H1 (cell line): ENCODE data around the gene GNB3. TPM values are rescaled to one million over a fixed set of nuclear protein-coding genes. Genes with fewer than 3 reads are reported as not detected.
A peak's percentile ranks its signal among the peaks of the same experiment; 100 is the strongest.

Experiments used
- ASH2L ChIP-seq: fragments of 200-600, 300-600 bp; sonication (generic); IDR thresholded peaks from one replicate; pipeline ENCODE4 v1.7.1; 2017; ENCODE audit warnings: low read length
- CBX5 ChIP-seq: fragments of 300-800, 300-1000 bp; sonication (generic); IDR thresholded peaks from 2 replicates; pipeline ENCODE4 v1.7.1; 2016; ENCODE audit warnings: antibody characterized with exemption, low read length, low read depth
- EZH2 ChIP-seq: fragments of 200-600 bp; sonication (generic); IDR thresholded peaks from 2 replicates; pipeline ENCODE4 v1.7.1; 2012; ENCODE audit warnings: low read depth, mild to moderate bottlenecking, moderate library complexity, low read length, inconsistent platforms; ENCODE audit not compliant: severe bottlenecking
- POLR2AphosphoS5 ChIP-seq: IDR thresholded peaks from 2 replicates; pipeline ENCODE4 v1.6.1; 2011; ENCODE audit warnings: low read depth, low read length
- RXRA ChIP-seq: IDR thresholded peaks from 2 replicates; pipeline ENCODE4 v1.6.1; 2011; ENCODE audit warnings: low read depth, mild to moderate bottlenecking, low read length, moderate library complexity; ENCODE audit not compliant: insufficient read depth
- SIX5 ChIP-seq: IDR thresholded peaks from 2 replicates; pipeline ENCODE4 v1.6.1; 2011; ENCODE audit warnings: mild to moderate bottlenecking, low read depth, low read length
- SP2 ChIP-seq: IDR thresholded peaks from 2 replicates; pipeline ENCODE4 v1.6.1; 2012; ENCODE audit warnings: mild to moderate bottlenecking, low read length, inconsistent platforms
- ZNF274 ChIP-seq: IDR thresholded peaks from 2 replicates; pipeline ENCODE4 v1.7.0; 2012; ENCODE audit warnings: low read length, borderline replicate concordance; ENCODE audit errors: extremely low read depth
- polyA plus RNA-seq, 7 experiments: library from polyadenylated mRNA; depleted of rRNA in 3 of 7; stranded (reverse) in 5 of 7; unstranded in 2 of 7; fragments of >200 nt in 5 of 7; fragments of 200-250 nt in 2 of 7; gene quantifications; 1 replicate in 5 of 7; 2 replicates in 1 of 7; 4 replicates in 1 of 7; pipeline versions ENCODE4 v1.2.1 to v1.2.3, GENCODE V29; 2011 to 2013; ENCODE audit warnings: missing spikeins in 2 of 7, mixed read lengths in 2 of 7
- total RNA-seq: library from RNA; stranded (reverse); fragmentation: NEBNext Ultra II Directional; extraction: Animal tissue kit (Norgen Biotek cat#: 25700); gene quantifications from 2 replicates; pipeline ENCODE4 v1.2.1, GENCODE V29; 2021
- TF ChIP-seq, protein P1 (sequence below): IDR thresholded peaks from 2 replicates; pipeline ENCODE4 v1.6.1; 2011; ENCODE audit warnings: low read depth, mild to moderate bottlenecking, low read length; ENCODE audit not compliant: insufficient read depth
- TF ChIP-seq, protein P2 (sequence below): IDR thresholded peaks from 2 replicates; pipeline ENCODE4 v1.6.1; 2012; ENCODE audit warnings: inconsistent platforms
- TF ChIP-seq, protein P3 (sequence below): fragments of 300-600 bp; sonication (generic); IDR thresholded peaks from 2 replicates; pipeline ENCODE4 v1.7.1; 2012; ENCODE audit warnings: low read length, moderate library complexity, mild to moderate bottlenecking, inconsistent platforms; ENCODE audit not compliant: insufficient replicate concordance

The GNB3 gene
- total and polyA plus RNA-seq, 2 of the 8 experiments (the other 6 are each of a cell fraction or from before 2014, with no cell fraction given) = 9.9 TPM

DNA sequence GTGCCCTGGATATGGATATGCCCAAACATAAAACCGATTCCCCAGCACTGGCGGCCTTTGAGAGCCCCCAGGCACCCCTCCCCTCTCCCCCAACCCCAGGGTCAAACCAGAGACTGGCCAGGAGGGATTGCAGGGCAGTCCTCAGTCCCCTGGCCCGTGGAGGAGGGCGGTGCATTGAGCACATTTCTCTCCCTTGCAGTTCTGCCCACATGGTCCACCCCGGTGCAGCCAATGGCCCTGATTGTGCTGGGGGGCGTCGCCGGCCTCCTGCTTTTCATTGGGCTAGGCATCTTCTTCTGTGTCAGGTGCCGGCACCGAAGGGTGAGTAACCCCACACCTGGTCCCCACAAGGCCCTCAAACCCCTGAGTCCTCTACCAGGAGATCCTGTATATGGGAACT is 22.5 kb upstream of the GNB3 start (continued):
- TF ChIP-seq, protein P1, sequence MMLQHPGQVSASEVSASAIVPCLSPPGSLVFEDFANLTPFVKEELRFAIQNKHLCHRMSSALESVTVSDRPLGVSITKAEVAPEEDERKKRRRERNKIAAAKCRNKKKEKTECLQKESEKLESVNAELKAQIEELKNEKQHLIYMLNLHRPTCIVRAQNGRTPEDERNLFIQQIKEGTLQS = no peak
- TF ChIP-seq, protein P2, sequence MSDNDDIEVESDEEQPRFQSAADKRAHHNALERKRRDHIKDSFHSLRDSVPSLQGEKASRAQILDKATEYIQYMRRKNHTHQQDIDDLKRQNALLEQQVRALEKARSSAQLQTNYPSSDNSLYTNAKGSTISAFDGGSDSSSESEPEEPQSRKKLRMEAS = peak; percentile 62; the same call in 1 of the 2 replicates
- TF ChIP-seq POLR2AphosphoS5 = 0 out of 2 replicates have a peak, but pooled peaks have one; percentile 19
- no peak for TF ChIP-seq SP2
- TF ChIP-seq RXRA = no peak
- TF ChIP-seq ZNF274 = no peak
- TF ChIP-seq, protein P3, sequence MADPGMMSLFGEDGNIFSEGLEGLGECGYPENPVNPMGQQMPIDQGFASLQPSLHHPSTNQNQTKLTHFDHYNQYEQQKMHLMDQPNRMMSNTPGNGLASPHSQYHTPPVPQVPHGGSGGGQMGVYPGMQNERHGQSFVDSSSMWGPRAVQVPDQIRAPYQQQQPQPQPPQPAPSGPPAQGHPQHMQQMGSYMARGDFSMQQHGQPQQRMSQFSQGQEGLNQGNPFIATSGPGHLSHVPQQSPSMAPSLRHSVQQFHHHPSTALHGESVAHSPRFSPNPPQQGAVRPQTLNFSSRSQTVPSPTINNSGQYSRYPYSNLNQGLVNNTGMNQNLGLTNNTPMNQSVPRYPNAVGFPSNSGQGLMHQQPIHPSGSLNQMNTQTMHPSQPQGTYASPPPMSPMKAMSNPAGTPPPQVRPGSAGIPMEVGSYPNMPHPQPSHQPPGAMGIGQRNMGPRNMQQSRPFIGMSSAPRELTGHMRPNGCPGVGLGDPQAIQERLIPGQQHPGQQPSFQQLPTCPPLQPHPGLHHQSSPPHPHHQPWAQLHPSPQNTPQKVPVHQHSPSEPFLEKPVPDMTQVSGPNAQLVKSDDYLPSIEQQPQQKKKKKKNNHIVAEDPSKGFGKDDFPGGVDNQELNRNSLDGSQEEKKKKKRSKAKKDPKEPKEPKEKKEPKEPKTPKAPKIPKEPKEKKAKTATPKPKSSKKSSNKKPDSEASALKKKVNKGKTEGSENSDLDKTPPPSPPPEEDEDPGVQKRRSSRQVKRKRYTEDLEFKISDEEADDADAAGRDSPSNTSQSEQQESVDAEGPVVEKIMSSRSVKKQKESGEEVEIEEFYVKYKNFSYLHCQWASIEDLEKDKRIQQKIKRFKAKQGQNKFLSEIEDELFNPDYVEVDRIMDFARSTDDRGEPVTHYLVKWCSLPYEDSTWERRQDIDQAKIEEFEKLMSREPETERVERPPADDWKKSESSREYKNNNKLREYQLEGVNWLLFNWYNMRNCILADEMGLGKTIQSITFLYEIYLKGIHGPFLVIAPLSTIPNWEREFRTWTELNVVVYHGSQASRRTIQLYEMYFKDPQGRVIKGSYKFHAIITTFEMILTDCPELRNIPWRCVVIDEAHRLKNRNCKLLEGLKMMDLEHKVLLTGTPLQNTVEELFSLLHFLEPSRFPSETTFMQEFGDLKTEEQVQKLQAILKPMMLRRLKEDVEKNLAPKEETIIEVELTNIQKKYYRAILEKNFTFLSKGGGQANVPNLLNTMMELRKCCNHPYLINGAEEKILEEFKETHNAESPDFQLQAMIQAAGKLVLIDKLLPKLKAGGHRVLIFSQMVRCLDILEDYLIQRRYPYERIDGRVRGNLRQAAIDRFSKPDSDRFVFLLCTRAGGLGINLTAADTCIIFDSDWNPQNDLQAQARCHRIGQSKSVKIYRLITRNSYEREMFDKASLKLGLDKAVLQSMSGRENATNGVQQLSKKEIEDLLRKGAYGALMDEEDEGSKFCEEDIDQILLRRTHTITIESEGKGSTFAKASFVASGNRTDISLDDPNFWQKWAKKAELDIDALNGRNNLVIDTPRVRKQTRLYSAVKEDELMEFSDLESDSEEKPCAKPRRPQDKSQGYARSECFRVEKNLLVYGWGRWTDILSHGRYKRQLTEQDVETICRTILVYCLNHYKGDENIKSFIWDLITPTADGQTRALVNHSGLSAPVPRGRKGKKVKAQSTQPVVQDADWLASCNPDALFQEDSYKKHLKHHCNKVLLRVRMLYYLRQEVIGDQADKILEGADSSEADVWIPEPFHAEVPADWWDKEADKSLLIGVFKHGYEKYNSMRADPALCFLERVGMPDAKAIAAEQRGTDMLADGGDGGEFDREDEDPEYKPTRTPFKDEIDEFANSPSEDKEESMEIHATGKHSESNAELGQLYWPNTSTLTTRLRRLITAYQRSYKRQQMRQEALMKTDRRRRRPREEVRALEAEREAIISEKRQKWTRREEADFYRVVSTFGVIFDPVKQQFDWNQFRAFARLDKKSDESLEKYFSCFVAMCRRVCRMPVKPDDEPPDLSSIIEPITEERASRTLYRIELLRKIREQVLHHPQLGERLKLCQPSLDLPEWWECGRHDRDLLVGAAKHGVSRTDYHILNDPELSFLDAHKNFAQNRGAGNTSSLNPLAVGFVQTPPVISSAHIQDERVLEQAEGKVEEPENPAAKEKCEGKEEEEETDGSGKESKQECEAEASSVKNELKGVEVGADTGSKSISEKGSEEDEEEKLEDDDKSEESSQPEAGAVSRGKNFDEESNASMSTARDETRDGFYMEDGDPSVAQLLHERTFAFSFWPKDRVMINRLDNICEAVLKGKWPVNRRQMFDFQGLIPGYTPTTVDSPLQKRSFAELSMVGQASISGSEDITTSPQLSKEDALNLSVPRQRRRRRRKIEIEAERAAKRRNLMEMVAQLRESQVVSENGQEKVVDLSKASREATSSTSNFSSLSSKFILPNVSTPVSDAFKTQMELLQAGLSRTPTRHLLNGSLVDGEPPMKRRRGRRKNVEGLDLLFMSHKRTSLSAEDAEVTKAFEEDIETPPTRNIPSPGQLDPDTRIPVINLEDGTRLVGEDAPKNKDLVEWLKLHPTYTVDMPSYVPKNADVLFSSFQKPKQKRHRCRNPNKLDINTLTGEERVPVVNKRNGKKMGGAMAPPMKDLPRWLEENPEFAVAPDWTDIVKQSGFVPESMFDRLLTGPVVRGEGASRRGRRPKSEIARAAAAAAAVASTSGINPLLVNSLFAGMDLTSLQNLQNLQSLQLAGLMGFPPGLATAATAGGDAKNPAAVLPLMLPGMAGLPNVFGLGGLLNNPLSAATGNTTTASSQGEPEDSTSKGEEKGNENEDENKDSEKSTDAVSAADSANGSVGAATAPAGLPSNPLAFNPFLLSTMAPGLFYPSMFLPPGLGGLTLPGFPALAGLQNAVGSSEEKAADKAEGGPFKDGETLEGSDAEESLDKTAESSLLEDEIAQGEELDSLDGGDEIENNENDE = no peak
- no peak for TF ChIP-seq SIX5
- TF ChIP-seq EZH2 = no peak
- TF ChIP-seq CBX5 = no peak
- TF ChIP-seq ASH2L = no peak
